Adrenal gland (tissue), 12 donors: ENCODE measurements around the gene KMT2E. TPM values are rescaled to one million over a fixed set of nuclear protein-coding genes. Genes with fewer than 3 reads are reported as not detected.
A peak's percentile ranks its signal among the peaks of the same experiment; 100 is the strongest.

ENCODE experiments used
- DNase-seq, 7 donors: peaks; one replicate each; pipeline ENCODE4 v3.0.0-alpha.2; 2019 to 2020
- H3K27ac ChIP-seq, 5 donors: fragments of 200-600 bp; sonication (generic) in 4 of 5; 1 replicate in 3 of 5; 2 replicates in 2 of 5; pipeline versions ENCODE4 v1.5.1 to v1.8.0; 2016 to 2020; ENCODE audit warnings: mild to moderate bottlenecking in 1 of 5
- H3K27me3 ChIP-seq: fragments of 200-600 bp; 2 replicates; pipeline ENCODE4 v1.8.0; 2021
- H3K36me3 ChIP-seq, 2 donors: fragments of 200-600 bp; replicated peaks in 1 of 2; 1 replicate in 1 of 2; 2 replicates in 1 of 2; pipeline versions ENCODE4 v1.5.1 to v1.8.0; 2018 to 2022
- H3K4me1 ChIP-seq, 2 donors: fragments of 200-600 bp; replicated peaks in 1 of 2; 1 replicate in 1 of 2; 2 replicates in 1 of 2; pipeline versions ENCODE4 v1.5.1 to v1.8.0; 2018 to 2021
- H3K4me3 ChIP-seq, 4 donors: fragments of 200-600 bp; sonication (generic) in 3 of 4; one replicate each; pipeline ENCODE4 v1.5.1; 2016 to 2018
- H3K9me3 ChIP-seq, 3 donors: fragments of 200-600 bp; sonication (generic) in 1 of 3; replicated peaks in 1 of 3; 1 replicate in 2 of 3; 2 replicates in 1 of 3; pipeline versions ENCODE4 v1.5.1 to v1.8.0; 2016 to 2021
- CTCF ChIP-seq, 6 experiments: fragments of 450-650 bp in 4 of 6; fragments of 200-600 bp in 2 of 6; sonication (generic) in 1 of 6; IDR thresholded peaks; 1 replicate in 5 of 6; 2 replicates in 1 of 6; pipeline versions ENCODE4 v1.5.1 to v1.8.0; 2016 to 2021; ENCODE audit warnings: antibody characterized with exemption in 6 of 6, mild to moderate bottlenecking in 2 of 6, moderate library complexity in 1 of 6
- POLR2A ChIP-seq, 2 donors: fragments of 450-650 bp; IDR thresholded peaks; one replicate each; pipeline ENCODE4 v1.6.1; 2017; ENCODE audit warnings: antibody characterized with exemption in 2 of 2, mild to moderate bottlenecking in 2 of 2, moderate library complexity in 1 of 2
- WGBS, 4 donors: extraction: QIAGEN DNeasy Blood & Tissue Kit in 2 of 4; methylation state at CpG; one replicate each; pipeline versions ENCODE4 v1.1.5 to v1.1.7; 2013 to 2017; 5-methylcytosine and 5-hydroxymethylcytosine counted together
- intact Hi-C, 2 donors: fragments of 100-400 bp; cut with DNase I; formaldehyde crosslinking; loops; one replicate each; pipeline versions ENCODE4 v1.14.1 to v1.15.0; 2022 to 2023
- polyA plus RNA-seq, 3 donors: library from polyadenylated mRNA; stranded (reverse); fragments of 200-250 nt in 2 of 3; fragments of 350-450 nt in 1 of 3; fragmentation: Illumina TruSeq in 1 of 3; extraction: RNeasy Lipid Tissue Mini Kit (QIAGEN cat#74804) in 1 of 3; gene quantifications; one replicate each; pipeline ENCODE4 v1.2.3, GENCODE V29; 2013 to 2014
- total RNA-seq, 9 donors: library from RNA; depleted of rRNA in 4 of 9; stranded (reverse); fragments of >200 nt in 4 of 9; fragments of 120-200 nt in 1 of 9; fragmentation: NEBNext Ultra II Directional in 1 of 9; extraction: Animal tissue kit (Norgen Biotek cat#: 25700) in 1 of 9; gene quantifications; one replicate each; pipeline versions ENCODE4 v1.1.0 to v1.2.4, GENCODE V29; 2013 to 2023
- donor health status: healthy with polysubstance abuse.
- donor health status: Bipolar disorder and iron deficiency.
- donor health status: DM: yes; HTN: yes; CAD: no.
- donor health status: DM: no; HTN: no; CAD: no.
- donor health status: DM: no; HTN: no; CAD: no.
- donor health status: DM: yes; HTN: yes; CAD: no.

Gene KMT2E
- total and polyA plus RNA-seq, 12 donors, result 14.4 to 98.0 (median 48.4) TPM

DNA sequence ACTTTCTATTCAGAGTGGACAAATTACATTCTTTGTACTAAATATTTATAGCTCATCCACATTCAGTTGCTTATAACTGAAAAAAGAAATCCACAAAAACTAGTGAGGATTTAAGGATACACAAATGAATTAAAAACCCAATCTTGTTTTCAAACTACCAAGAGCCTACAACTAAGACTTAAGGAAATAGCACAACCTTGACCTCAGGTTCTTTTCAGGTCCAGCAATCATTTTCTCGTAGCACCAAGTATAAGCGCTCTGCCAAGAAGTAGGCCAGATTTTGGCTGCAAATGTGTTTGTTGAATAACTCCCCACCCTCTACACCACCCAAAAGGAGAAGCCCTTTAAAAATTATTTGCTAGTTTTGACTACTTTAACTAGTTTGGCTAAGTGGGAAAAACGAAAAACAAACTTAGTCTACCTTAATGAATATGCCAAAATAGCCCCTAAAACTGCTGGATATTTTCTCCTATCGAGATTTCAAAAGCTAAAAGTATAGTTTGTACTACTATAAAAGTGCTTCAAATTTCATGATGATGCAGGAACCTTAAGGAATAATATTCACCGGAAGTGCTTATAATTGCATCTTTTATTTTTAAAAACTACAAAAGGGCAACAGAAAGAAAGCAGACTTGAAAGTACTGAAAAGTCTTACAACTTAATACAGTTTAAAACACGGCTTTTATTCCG lies 2.7 kb upstream of the KMT2E start:
- Histone ChIP-seq H3K36me3 (no peaks in the 10 kb centered on the region), H3K27ac (peak overlapping the region; percentile 90 to 100 (median 100)), H3K9me3 (no peaks in the 10 kb centered on the region), H3K4me1 (peaks cover 29 to 51% of the 10 kb centered on the region in 2 donors), H3K27me3 (no peaks in the 10 kb centered on the region), H3K4me3 (peak overlapping the region in 3 of 4 donors; percentile 69 to 100 (median 92))
- WGBS, 4 donors, result 0 to 1% (median 1%) methylated on average over 7 of the region's 7 CpGs
- intact Hi-C loops, result no loop called here
- TF ChIP-seq CTCF (IDR thresholded peaks at IDR 0.05) (no peak), POLR2A (IDR thresholded peaks at IDR 0.05) (no peak)
- peak in 1 of 7 donors; percentile 26 for DNase-seq

- WGBS, 4 donors, result 0 to 1% (median 1%) methylated on average over 21 of the region's 21 CpGs
- intact Hi-C loops, result no loop called here
These were observed 2.0 kb upstream of the KMT2E start for GRCh38 chr7:105011831-105012502.

GRCh38 chr7:105012503-105013220 lies 1.3 kb upstream of the KMT2E start:
- H3K4me3 ChIP-seq, result peak overlapping the region; percentile 63 to 100 (median 80)
- peak; percentile 99 to 100 (median 99) for DNase-seq
- 0 to 1% (median 0%) methylated on average over 24 to 54 of the region's 54 CpGs for WGBS, 4 donors
- H3K9me3 ChIP-seq, result no peaks in the 10 kb centered on the region
- H3K36me3 ChIP-seq, result no peaks in the 10 kb centered on the region
- TF ChIP-seq CTCF (IDR thresholded peaks at IDR 0.05), result no peak
- peak in 1 of 2 donors; percentile 56 for TF ChIP-seq POLR2A (IDR thresholded peaks at IDR 0.05)
- peaks cover 31 to 51% of the 10 kb centered on the region in 2 donors for H3K4me1 ChIP-seq
- H3K27ac ChIP-seq, result peak overlapping the region; percentile 90 to 100 (median 100)
- no peaks in the 10 kb centered on the region for H3K27me3 ChIP-seq
- intact Hi-C loops, result no loop called here

More at GRCh38 chr7:105011831-105012502, 2.0 kb upstream of the KMT2E start:
- no peaks in the 10 kb centered on the region for H3K9me3 ChIP-seq
- peaks cover 29 to 51% of the 10 kb centered on the region in 2 donors for H3K4me1 ChIP-seq
- DNase-seq, result peak in 3 of 7 donors; percentile 36 to 45 (median 36)
- H3K27me3 ChIP-seq, result no peaks in the 10 kb centered on the region
- H3K4me3 ChIP-seq, result peak overlapping the region; percentile 63 to 100 (median 80)
- TF ChIP-seq CTCF (IDR thresholded peaks at IDR 0.05), result no peak
- TF ChIP-seq POLR2A (IDR thresholded peaks at IDR 0.05), result no peak
- H3K36me3 ChIP-seq, result no peaks in the 10 kb centered on the region
- peak overlapping the region; percentile 90 to 100 (median 100) for H3K27ac ChIP-seq
